HepG2 (cell line): ENCODE results near the gene CEACAM5.

ENCODE experiments used
- EP300 ChIP-seq, 3 experiments: sonication (generic) in 1 of 3; formaldehyde crosslinking in 1 of 3; IDR thresholded peaks; 2 replicates each; pipeline versions ENCODE4 v1.5.1 to v1.6.1; 2011 to 2020; ENCODE audit warnings: low read depth in 2 of 3, low read length in 2 of 3, borderline replicate concordance in 1 of 3, improper control_type of control experiment in 1 of 3, mild to moderate bottlenecking in 1 of 3, missing genetic modification reagents in 1 of 3, moderate library complexity in 1 of 3
- JUN ChIP-seq: sonication (generic); formaldehyde crosslinking; IDR thresholded peaks from 2 replicates; pipeline ENCODE4 v1.4.0; 2020; ENCODE audit warnings: mild to moderate bottlenecking, missing genetic modification reagents
- TF ChIP-seq, protein P1 (sequence below): sonication (generic); formaldehyde crosslinking; IDR thresholded peaks from 2 replicates; pipeline ENCODE4 v1.4.0; 2020; ENCODE audit warnings: mild to moderate bottlenecking, low read depth, missing genetic modification reagents

DNA sequence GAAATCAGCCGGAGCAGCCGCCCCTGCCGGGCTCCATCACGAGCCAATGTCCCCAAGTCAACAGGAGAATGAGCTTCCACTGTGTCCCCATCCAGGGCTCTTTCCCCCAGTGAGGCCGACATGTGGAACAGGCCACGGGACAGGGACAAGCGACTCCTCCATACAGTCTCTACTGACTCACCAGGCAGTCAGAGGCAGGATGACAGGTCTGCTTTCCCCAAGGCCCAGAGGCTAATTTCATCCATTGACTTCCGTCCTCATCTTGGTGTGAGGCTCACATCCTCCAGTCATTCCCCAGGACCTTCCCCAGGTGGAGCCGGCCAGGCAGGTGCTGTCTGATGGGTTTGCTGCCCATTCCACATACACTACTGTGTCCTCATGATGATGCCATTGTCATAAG, 50.4 kb downstream of the CEACAM5 start:
- no peak for TF ChIP-seq JUN
- TF ChIP-seq EP300 (IDR thresholded peaks at IDR 0.05; ENCODE audit: low read depth in 2 of 2, low read length in 2 of 2): no peak
- TF ChIP-seq EP300 (CRISPR knock-in tag; IDR thresholded peaks at IDR 0.05; ENCODE audit: borderline replicate concordance): no peak
- TF ChIP-seq, protein P1, sequence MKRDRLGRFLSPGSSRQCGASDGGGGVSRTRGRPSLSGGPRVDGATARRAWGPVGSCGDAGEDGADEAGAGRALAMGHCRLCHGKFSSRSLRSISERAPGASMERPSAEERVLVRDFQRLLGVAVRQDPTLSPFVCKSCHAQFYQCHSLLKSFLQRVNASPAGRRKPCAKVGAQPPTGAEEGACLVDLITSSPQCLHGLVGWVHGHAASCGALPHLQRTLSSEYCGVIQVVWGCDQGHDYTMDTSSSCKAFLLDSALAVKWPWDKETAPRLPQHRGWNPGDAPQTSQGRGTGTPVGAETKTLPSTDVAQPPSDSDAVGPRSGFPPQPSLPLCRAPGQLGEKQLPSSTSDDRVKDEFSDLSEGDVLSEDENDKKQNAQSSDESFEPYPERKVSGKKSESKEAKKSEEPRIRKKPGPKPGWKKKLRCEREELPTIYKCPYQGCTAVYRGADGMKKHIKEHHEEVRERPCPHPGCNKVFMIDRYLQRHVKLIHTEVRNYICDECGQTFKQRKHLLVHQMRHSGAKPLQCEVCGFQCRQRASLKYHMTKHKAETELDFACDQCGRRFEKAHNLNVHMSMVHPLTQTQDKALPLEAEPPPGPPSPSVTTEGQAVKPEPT (CRISPR knock-in tag): no peak
